Osteocyte (in vitro differentiated cells): ENCODE results near the gene FRMD3. TPM values are rescaled to one million over a fixed set of nuclear protein-coding genes. Genes with fewer than 3 reads are reported as not detected.

Experiments
- DNase-seq: peaks from one replicate; pipeline ENCODE4 v3.0.0; 2021; ENCODE audit warnings: mixed read lengths; ENCODE audit not compliant: unreplicated experiment; ENCODE audit errors: extremely low spot score
- H3K27ac Mint-ChIP-seq: one replicate; pipeline ENCODE4 v1.8.0; 2021; ENCODE audit warnings: mild to moderate bottlenecking, mixed read lengths; ENCODE audit not compliant: unreplicated experiment
- H3K27me3 Mint-ChIP-seq: one replicate; pipeline ENCODE4 v1.8.0; 2021; ENCODE audit warnings: mixed read lengths; ENCODE audit not compliant: unreplicated experiment
- H3K36me3 Mint-ChIP-seq: one replicate; pipeline ENCODE4 v1.8.0; 2021; ENCODE audit warnings: mixed read lengths; ENCODE audit not compliant: unreplicated experiment
- H3K4me1 Mint-ChIP-seq: one replicate; pipeline ENCODE4 v1.8.0; 2021; ENCODE audit warnings: mixed read lengths; ENCODE audit not compliant: unreplicated experiment
- H3K4me3 Mint-ChIP-seq: one replicate; pipeline ENCODE4 v1.8.0; 2021; ENCODE audit warnings: mild to moderate bottlenecking, moderate library complexity, mixed read lengths; ENCODE audit not compliant: unreplicated experiment
- H3K9me3 Mint-ChIP-seq: one replicate; pipeline ENCODE4 v1.8.0; 2021; ENCODE audit warnings: mixed read lengths; ENCODE audit not compliant: unreplicated experiment
- CTCF ChIP-seq: fragments of 200-600 bp; sonication (generic); IDR thresholded peaks from 2 replicates; pipeline ENCODE4 v1.5.0; 2021; ENCODE audit warnings: antibody characterized with exemption, mild to moderate bottlenecking, moderate library complexity
- total RNA-seq: library from RNA; stranded (reverse); gene quantifications from 2 replicates; pipeline ENCODE4 v1.2.1, GENCODE V29; 2021

The FRMD3 gene
- total RNA-seq, 1 donor from 2014 or later, result 0.35 TPM

GRCh38 chr9:83572524-83572923, 34.3 kb upstream of the FRMD3 start:
- no peak for DNase-seq
- no peak for TF ChIP-seq CTCF
- H3K4me1 Mint-ChIP-seq, result peaks cover 5% of the 10 kb centered on the region
- H3K9me3 Mint-ChIP-seq, result peaks cover 6% of the 10 kb centered on the region
- no peak overlapping the region for H3K4me3 Mint-ChIP-seq
- H3K27me3 Mint-ChIP-seq, result no peaks in the 10 kb centered on the region
- H3K36me3 Mint-ChIP-seq, result no peaks in the 10 kb centered on the region
- H3K27ac Mint-ChIP-seq, result no peak overlapping the region

- no peak overlapping the region for H3K4me3 Mint-ChIP-seq
- H3K27me3 Mint-ChIP-seq, result no peaks in the 10 kb centered on the region
- no peaks in the 10 kb centered on the region for H3K36me3 Mint-ChIP-seq
Measured at GRCh38 chr9:83570359-83570758, 32.2 kb upstream of the FRMD3 start.

DNA sequence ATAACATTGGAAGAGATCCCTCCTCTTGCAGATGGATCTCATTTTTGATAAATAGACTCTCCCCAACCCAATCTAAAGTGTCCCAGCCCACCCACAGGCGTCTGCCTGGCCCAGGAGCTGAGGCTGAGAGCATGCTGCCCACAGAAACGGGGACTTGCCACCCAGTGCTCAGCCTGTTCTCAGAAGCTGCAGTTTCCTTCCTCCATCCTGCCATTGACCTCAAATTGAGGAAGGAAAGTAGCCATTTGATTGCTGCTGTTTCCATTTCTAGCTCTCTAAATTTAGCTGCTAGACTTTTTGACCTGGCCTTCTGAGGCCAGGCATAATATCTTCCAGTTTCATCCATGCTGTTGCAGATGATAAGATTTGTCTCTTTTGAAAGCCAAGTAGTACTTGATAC, 31.1 kb upstream of the FRMD3 start:
- Mint-ChIP-seq H3K27ac (no peak overlapping the region), H3K4me3 (no peak overlapping the region), H3K9me3 (no peaks in the 10 kb centered on the region), H3K27me3 (no peaks in the 10 kb centered on the region), H3K36me3 (no peaks in the 10 kb centered on the region), H3K4me1 (peaks cover 5% of the 10 kb centered on the region)
- TF ChIP-seq CTCF, result no peak
- DNase-seq, result no peak

More at GRCh38 chr9:83570359-83570758, 32.2 kb upstream of the FRMD3 start:
- DNase-seq, result no peak
- Mint-ChIP-seq H3K9me3 (no peaks in the 10 kb centered on the region), H3K4me1 (peaks cover 5% of the 10 kb centered on the region), H3K27ac (no peak overlapping the region)
- TF ChIP-seq CTCF, result no peak

GRCh38 chr9:83563360-83563759, 25.2 kb upstream of the FRMD3 start:
- no peak for DNase-seq
- Mint-ChIP-seq H3K4me1 (no peaks in the 10 kb centered on the region), H3K4me3 (no peak overlapping the region), H3K36me3 (no peaks in the 10 kb centered on the region), H3K9me3 (no peaks in the 10 kb centered on the region), H3K27ac (no peak overlapping the region), H3K27me3 (no peaks in the 10 kb centered on the region)
- TF ChIP-seq CTCF, result no peak

GRCh38 chr9:83560169-83560826, 22.1 kb upstream of the FRMD3 start:
- Mint-ChIP-seq H3K36me3 (no peaks in the 10 kb centered on the region), H3K4me3 (no peak overlapping the region), H3K27ac (no peak overlapping the region), H3K27me3 (no peaks in the 10 kb centered on the region), H3K9me3 (no peaks in the 10 kb centered on the region), H3K4me1 (no peaks in the 10 kb centered on the region)
- no peak for DNase-seq
- TF ChIP-seq CTCF, result no peak
